HEK293T (cell line): ENCODE results near the gene XPR1.

Experiments
- BHLHE40 ChIP-seq: fragments of 450-650 bp; IDR thresholded peaks from 2 replicates; pipeline ENCODE4 v1.6.1; 2016; ENCODE audit warnings: mild to moderate bottlenecking, moderate library complexity, borderline replicate concordance
- FOXA1 ChIP-seq: fragments of 450-650 bp; IDR thresholded peaks from 2 replicates; pipeline ENCODE4 v1.6.1; 2016; ENCODE audit warnings: mild to moderate bottlenecking
- HDGF ChIP-seq: fragments of 450-650 bp; IDR thresholded peaks from 2 replicates; pipeline ENCODE4 v1.6.1; 2017; ENCODE audit warnings: antibody characterized with exemption, borderline replicate concordance
- NFRKB ChIP-seq: fragments of 450-650 bp; IDR thresholded peaks from 2 replicates; pipeline ENCODE4 v1.6.1; 2016; ENCODE audit warnings: mild to moderate bottlenecking, moderate library complexity
- PKNOX1 ChIP-seq: fragments of 450-650 bp; IDR thresholded peaks from 2 replicates; pipeline ENCODE4 v1.6.1; 2016

DNA sequence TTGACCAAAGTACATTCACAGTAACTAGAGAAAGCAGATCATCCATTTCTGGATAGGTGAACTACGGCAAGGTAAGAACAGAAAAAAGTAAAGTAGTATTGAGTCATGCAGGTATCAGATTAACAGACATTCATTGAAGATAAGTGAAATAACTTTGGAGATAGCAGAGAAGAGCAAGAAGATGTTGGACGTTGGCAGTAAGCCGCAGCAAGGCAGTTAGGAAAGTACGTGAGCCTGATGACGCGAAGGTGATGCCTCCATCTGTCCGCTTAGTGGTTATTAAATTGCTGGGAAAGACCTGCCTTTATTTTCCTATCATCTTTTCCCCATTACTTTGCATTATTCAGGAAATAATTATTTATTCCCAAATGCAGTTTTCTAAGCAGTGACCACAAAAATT, 256.0 kb downstream of the XPR1 start:
- TF ChIP-seq PKNOX1 (no peak), NFRKB (no peak), HDGF (no peak), BHLHE40 (no peak), FOXA1 (no peak)
